Measurements from ENCODE around the gene MMAB. TPM values are rescaled to one million over a fixed set of nuclear protein-coding genes. Genes with fewer than 3 reads are reported as not detected.

The MMAB gene
- total and polyA plus RNA-seq, 3 experiments from 2014 or later: 15.7 to 44.2 (median 38.5) TPM

DNA sequence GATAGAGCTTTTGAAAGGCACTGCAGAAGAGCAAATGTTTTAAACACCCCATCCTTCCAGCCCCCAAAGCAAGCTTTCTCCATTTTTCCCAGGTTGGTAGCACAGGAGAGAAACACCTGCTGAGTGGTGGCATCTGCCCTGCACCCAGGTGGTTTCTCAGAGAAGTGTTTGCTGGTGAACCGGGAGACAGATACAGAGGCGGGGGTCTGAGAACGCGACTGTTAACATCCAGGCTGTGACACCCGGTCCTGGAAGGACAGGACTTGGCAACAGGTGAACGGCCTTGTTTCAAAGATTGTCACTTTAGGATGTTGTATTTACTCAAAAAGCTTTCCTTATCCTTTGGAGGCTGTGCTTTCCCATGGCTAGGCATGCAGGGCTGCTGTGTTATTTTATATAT lies 18.5 kb downstream of the MMAB start:
- H3K27me3 ChIP-seq (ENCODE audit: insufficient read depth, low read length, poor library complexity, severe bottlenecking): no peaks in the 10 kb centered on the region
- H3K9me3 ChIP-seq (ENCODE audit: low read length): no peaks in the 10 kb centered on the region
- POLR2A ChIA-PET: interaction anchor here (0.6 kb wide), 1 partner anchor 18 kb away, joined by 7 read pairs; no protein-coding TSS in a partner anchor
- Mint-ChIP-seq H3K36me3 (peaks cover 0 to 2% (median 0%) of the 10 kb centered on the region in 3 donors), H3K27ac (no peak overlapping the region), H3K4me1 (peaks cover 0 to 4% (median 0%) of the 10 kb centered on the region in 3 donors), H3K27me3 (peaks cover under 1 to 3% of the 10 kb centered on the region in 2 donors), H3K4me3 (no peak overlapping the region), H3K9me3 (no peaks in the 10 kb centered on the region)
- H3K4me1 ChIP-seq (ENCODE audit: insufficient read depth, low read length): no peaks in the 10 kb centered on the region
- no peak for DNase-seq
- H3K4me3 ChIP-seq (ENCODE audit: low read length): no peak overlapping the region
- H3K27ac ChIP-seq (ENCODE audit: low read depth, low read length): no peak overlapping the region
- CTCF ChIA-PET: interaction anchor here (1.1 kb wide), 1 partner anchor 17 kb away, joined by 3 read pairs; no protein-coding TSS in a partner anchor
- H3K36me3 ChIP-seq (ENCODE audit: insufficient read depth, low read length): no peaks in the 10 kb centered on the region

DNA sequence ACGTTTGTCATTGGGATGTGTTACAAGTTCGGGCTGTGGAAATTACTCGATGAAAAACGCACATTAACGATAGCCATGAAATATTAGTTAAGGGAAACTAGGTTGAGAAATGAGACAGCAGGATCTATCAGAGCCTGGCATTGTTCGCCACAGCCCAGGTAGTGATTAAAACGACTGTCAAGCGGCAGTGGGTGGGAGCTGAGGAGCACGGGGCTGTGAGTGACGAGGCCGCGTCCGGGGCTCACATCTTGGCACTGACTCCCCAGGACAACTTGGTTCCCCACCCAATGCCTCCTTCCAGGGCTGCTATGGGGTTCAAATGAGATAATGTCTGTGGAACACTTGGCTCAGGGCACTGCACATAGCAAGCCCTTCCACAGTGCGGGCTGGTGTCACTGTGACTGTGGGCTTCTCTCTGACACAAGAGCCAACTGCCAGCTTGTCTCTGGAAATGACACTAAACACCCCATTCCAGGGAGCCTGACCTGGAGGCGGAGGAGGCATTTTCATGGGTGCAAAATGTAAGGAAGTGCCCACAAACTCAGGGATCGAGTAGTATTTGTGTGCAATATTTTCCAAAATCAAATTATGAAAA lies 19.3 kb downstream of the MMAB start:
- Mint-ChIP-seq H3K36me3 (peaks cover 0 to 2% (median 0%) of the 10 kb centered on the region in 3 donors), H3K4me3 (no peak overlapping the region), H3K27me3 (peaks cover 5 to 8% of the 10 kb centered on the region in 2 donors), H3K27ac (peak overlapping the region in 1 of 8 donors; percentile 38), H3K9me3 (no peaks in the 10 kb centered on the region), H3K4me1 (peaks cover 0 to 5% (median 0%) of the 10 kb centered on the region in 3 donors)
- Histone ChIP-seq H3K9me3 (ENCODE audit: low read length) (no peaks in the 10 kb centered on the region), H3K27me3 (ENCODE audit: insufficient read depth, low read length, poor library complexity, severe bottlenecking) (no peaks in the 10 kb centered on the region), H3K27ac (ENCODE audit: low read depth, low read length) (no peak overlapping the region), H3K4me3 (ENCODE audit: low read length) (no peak overlapping the region), H3K4me1 (ENCODE audit: insufficient read depth, low read length) (no peaks in the 10 kb centered on the region), H3K36me3 (ENCODE audit: insufficient read depth, low read length) (no peaks in the 10 kb centered on the region)
- POLR2A ChIA-PET: no interaction called here
- DNase-seq: no peak
- CTCF ChIA-PET: no interaction called here

DNA sequence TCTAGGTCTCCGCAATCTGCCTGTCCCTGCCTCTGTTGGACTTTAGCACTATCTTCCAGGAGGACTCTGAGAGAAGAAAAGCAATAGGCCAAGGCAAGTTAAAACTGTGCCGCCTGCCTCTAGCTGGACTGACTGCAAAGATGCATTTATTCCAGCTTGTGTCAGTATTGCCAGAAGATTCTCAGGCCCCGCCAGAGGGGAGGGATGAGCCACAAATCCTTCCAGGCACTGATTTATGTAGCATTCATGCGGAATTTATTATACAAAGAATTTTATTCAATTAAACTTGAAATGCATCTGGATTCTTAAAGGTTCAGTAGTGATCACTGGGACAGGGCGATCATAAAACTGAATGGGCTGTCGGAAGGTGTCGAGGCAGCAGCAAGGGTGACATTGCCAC lies 19.8 kb downstream of the MMAB start:
- Histone ChIP-seq H3K9me3 (ENCODE audit: low read length) (no peaks in the 10 kb centered on the region), H3K4me3 (ENCODE audit: low read length) (no peak overlapping the region), H3K4me1 (ENCODE audit: insufficient read depth, low read length) (no peaks in the 10 kb centered on the region), H3K36me3 (ENCODE audit: insufficient read depth, low read length) (no peaks in the 10 kb centered on the region), H3K27ac (ENCODE audit: low read depth, low read length) (no peak overlapping the region), H3K27me3 (ENCODE audit: insufficient read depth, low read length, poor library complexity, severe bottlenecking) (no peaks in the 10 kb centered on the region)
- peak overlapping the region in 2 of 8 donors; percentile 66 to 68 for H3K27ac Mint-ChIP-seq
- peaks cover 5 to 13% of the 10 kb centered on the region in 2 donors for H3K27me3 Mint-ChIP-seq
- H3K36me3 Mint-ChIP-seq: peaks cover 0 to 2% (median 0%) of the 10 kb centered on the region in 3 donors
- H3K4me1 Mint-ChIP-seq: peaks cover 0 to 7% (median 0%) of the 10 kb centered on the region in 3 donors
- no peak for DNase-seq
- no peak overlapping the region for H3K4me3 Mint-ChIP-seq
- CTCF ChIA-PET: no interaction called here
- POLR2A ChIA-PET: no interaction called here
- no peaks in the 10 kb centered on the region for H3K9me3 Mint-ChIP-seq

DNA sequence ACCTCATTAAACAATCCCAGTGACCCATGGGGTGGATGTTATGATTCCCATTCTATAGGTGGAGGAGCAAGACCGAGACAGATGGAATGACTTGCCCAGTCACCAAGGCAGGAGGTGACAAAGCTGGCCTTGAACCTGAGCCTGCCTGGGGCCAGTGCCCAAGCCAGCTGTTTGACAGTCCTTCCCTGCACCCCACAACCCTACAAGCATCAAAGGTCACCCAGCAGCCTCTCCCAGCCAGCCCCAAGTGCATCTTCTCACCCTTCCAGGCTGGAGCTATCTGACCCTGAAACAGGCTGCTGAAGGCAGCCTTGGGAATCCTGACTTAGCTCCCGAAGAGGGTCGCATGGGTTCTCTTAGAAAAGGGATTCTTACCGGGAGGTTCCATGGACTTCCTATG lies 20.3 kb downstream of the MMAB start:
- Mint-ChIP-seq H3K4me3 (no peak overlapping the region), H3K9me3 (no peaks in the 10 kb centered on the region), H3K27me3 (peaks cover 5 to 18% of the 10 kb centered on the region in 2 donors), H3K36me3 (peaks cover 0 to 2% (median 0%) of the 10 kb centered on the region in 3 donors), H3K4me1 (peaks cover 0 to 7% (median 0%) of the 10 kb centered on the region in 3 donors), H3K27ac (peak overlapping the region in 1 of 8 donors; percentile 66)
- no peaks in the 10 kb centered on the region for H3K27me3 ChIP-seq (ENCODE audit: insufficient read depth, low read length, poor library complexity, severe bottlenecking)
- H3K27ac ChIP-seq (ENCODE audit: low read depth, low read length): no peak overlapping the region
- H3K36me3 ChIP-seq (ENCODE audit: insufficient read depth, low read length): no peaks in the 10 kb centered on the region
- DNase-seq: no peak
- ChIA-PET POLR2A (interaction anchor here (0.6 kb wide), 1 partner anchor 33 kb away, joined by 3 read pairs; no protein-coding TSS in a partner anchor), CTCF (no interaction called here)
- H3K4me3 ChIP-seq (ENCODE audit: low read length): no peak overlapping the region
- H3K9me3 ChIP-seq (ENCODE audit: low read length): no peaks in the 10 kb centered on the region
- no peaks in the 10 kb centered on the region for H3K4me1 ChIP-seq (ENCODE audit: insufficient read depth, low read length)

GRCh38 chr12:109551108-109551507 lies 22.2 kb downstream of the MMAB start:
- ChIA-PET POLR2A (no interaction called here), CTCF (no interaction called here)
- H3K4me3 ChIP-seq (ENCODE audit: low read length): no peak overlapping the region
- H3K27me3 Mint-ChIP-seq: peaks cover 13 to 31% of the 10 kb centered on the region in 2 donors
- H3K9me3 Mint-ChIP-seq: no peaks in the 10 kb centered on the region
- no peaks in the 10 kb centered on the region for H3K36me3 Mint-ChIP-seq
- H3K4me3 Mint-ChIP-seq: no peak overlapping the region
- no peak overlapping the region for H3K27ac Mint-ChIP-seq
- H3K4me1 Mint-ChIP-seq: peaks cover 0 to 7% (median 0%) of the 10 kb centered on the region in 3 donors
- H3K27ac ChIP-seq (ENCODE audit: low read depth, low read length): no peak overlapping the region
- H3K9me3 ChIP-seq (ENCODE audit: low read length): no peaks in the 10 kb centered on the region
- no peaks in the 10 kb centered on the region for H3K27me3 ChIP-seq (ENCODE audit: insufficient read depth, low read length, poor library complexity, severe bottlenecking)
- no peaks in the 10 kb centered on the region for H3K36me3 ChIP-seq (ENCODE audit: insufficient read depth, low read length)
- no peaks in the 10 kb centered on the region for H3K4me1 ChIP-seq (ENCODE audit: insufficient read depth, low read length)
- DNase-seq: no peak

GRCh38 chr12:109550281-109550680 lies 23.0 kb downstream of the MMAB start:
- H3K27ac Mint-ChIP-seq: peak overlapping the region in 1 of 8 donors; percentile 74
- H3K4me3 ChIP-seq (ENCODE audit: low read length): no peak overlapping the region
- DNase-seq: no peak

DNA sequence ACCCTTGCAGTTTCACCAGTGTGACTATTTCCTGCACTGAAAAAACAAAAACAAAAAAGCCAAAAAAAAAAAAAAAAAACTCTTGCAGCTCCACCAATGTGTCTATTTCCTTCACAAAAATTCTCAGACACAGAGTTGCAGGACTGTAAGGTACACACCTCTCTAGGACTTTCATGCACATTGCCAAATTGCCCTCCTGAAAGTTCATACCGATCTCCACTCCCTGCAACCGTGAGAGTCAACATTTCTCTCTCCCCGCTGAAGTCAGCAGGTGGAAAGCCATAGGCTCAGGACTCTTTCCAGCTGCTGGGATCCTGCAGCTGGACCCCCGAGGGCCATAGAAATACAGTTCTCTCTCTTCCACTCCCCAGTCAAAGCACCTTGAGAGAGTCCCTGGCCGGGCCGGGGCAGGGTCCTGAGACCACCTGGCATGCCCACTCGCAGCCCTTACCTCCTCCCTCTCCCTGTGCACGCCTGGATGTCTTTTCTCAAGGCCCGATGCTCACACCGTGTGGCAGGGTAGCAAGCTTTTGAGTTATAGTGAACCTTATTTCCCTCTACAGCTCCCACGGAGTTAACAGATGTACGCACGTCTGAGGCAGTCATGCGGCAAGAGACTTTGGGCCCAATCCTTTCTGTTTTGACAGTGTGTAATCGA lies 23.6 kb downstream of the MMAB start:
- Mint-ChIP-seq H3K27ac (no peak overlapping the region), H3K36me3 (no peaks in the 10 kb centered on the region), H3K4me3 (peak overlapping the region in 1 of 7 donors; percentile 13), H3K4me1 (peaks cover 8 to 14% (median 9%) of the 10 kb centered on the region in 3 donors), H3K27me3 (peaks cover 13 to 31% of the 10 kb centered on the region in 2 donors), H3K9me3 (no peaks in the 10 kb centered on the region)
- Histone ChIP-seq H3K9me3 (ENCODE audit: low read length) (no peaks in the 10 kb centered on the region), H3K4me3 (ENCODE audit: low read length) (no peak overlapping the region), H3K27ac (ENCODE audit: low read depth, low read length) (no peak overlapping the region), H3K27me3 (ENCODE audit: insufficient read depth, low read length, poor library complexity, severe bottlenecking) (no peaks in the 10 kb centered on the region), H3K36me3 (ENCODE audit: insufficient read depth, low read length) (no peaks in the 10 kb centered on the region), H3K4me1 (ENCODE audit: insufficient read depth, low read length) (peaks cover 10% of the 10 kb centered on the region)
- DNase-seq: no peak
- POLR2A ChIA-PET: no interaction called here
- CTCF ChIA-PET: interaction anchor here (0.8 to 1.0 kb wide), 2 partner anchors 15 to 117 kb away, joined by 3 read pairs; no protein-coding TSS in a partner anchor

More at GRCh38 chr12:109550281-109550680, 23.0 kb downstream of the MMAB start:
- Mint-ChIP-seq H3K4me1 (peaks cover 3 to 9% (median 3%) of the 10 kb centered on the region in 3 donors), H3K27me3 (peaks cover 13 to 31% of the 10 kb centered on the region in 2 donors), H3K9me3 (no peaks in the 10 kb centered on the region), H3K36me3 (no peaks in the 10 kb centered on the region), H3K4me3 (no peak overlapping the region)
- H3K27me3 ChIP-seq (ENCODE audit: insufficient read depth, low read length, poor library complexity, severe bottlenecking): no peaks in the 10 kb centered on the region
- peaks cover 5% of the 10 kb centered on the region for H3K4me1 ChIP-seq (ENCODE audit: insufficient read depth, low read length)
- no peaks in the 10 kb centered on the region for H3K36me3 ChIP-seq (ENCODE audit: insufficient read depth, low read length)
- POLR2A ChIA-PET: no interaction called here
- H3K27ac ChIP-seq (ENCODE audit: low read depth, low read length): no peak overlapping the region
- CTCF ChIA-PET: no interaction called here
- no peaks in the 10 kb centered on the region for H3K9me3 ChIP-seq (ENCODE audit: low read length)

GRCh38 chr12:109548258-109548657 lies 25.0 kb downstream of the MMAB start:
- no peaks in the 10 kb centered on the region for H3K9me3 ChIP-seq (ENCODE audit: low read length)
- POLR2A ChIA-PET: no interaction called here
- H3K36me3 ChIP-seq (ENCODE audit: insufficient read depth, low read length): no peaks in the 10 kb centered on the region
- no peak overlapping the region for H3K4me3 ChIP-seq (ENCODE audit: low read length)
- no peak for DNase-seq
- CTCF ChIA-PET: no interaction called here
- H3K4me1 ChIP-seq (ENCODE audit: insufficient read depth, low read length): peaks cover 11% of the 10 kb centered on the region
- Mint-ChIP-seq H3K9me3 (no peaks in the 10 kb centered on the region), H3K27ac (peak overlapping the region in 1 of 8 donors; percentile 54), H3K27me3 (peaks cover 15 to 31% of the 10 kb centered on the region in 2 donors), H3K4me1 (peaks cover 11 to 19% (median 15%) of the 10 kb centered on the region in 3 donors), H3K36me3 (peaks cover 0 to 1% (median 0%) of the 10 kb centered on the region in 3 donors), H3K4me3 (no peak overlapping the region)
- no peak overlapping the region for H3K27ac ChIP-seq (ENCODE audit: low read depth, low read length)
- no peaks in the 10 kb centered on the region for H3K27me3 ChIP-seq (ENCODE audit: insufficient read depth, low read length, poor library complexity, severe bottlenecking)
